IPS-20b (cell line): ENCODE results near the gene ECE2.

Source experiments
- H3K27ac ChIP-seq: one replicate; pipeline ENCODE4 v1.5.1; 2013; ENCODE audit warnings: low read length
- H3K27me3 ChIP-seq: 2 replicates; pipeline ENCODE4 v1.6.1; 2013; ENCODE audit warnings: mild to moderate bottlenecking, low read length, inconsistent platforms; ENCODE audit not compliant: insufficient read depth
- H3K36me3 ChIP-seq: 2 replicates; pipeline ENCODE4 v1.6.1; 2013; ENCODE audit warnings: low read depth, mild to moderate bottlenecking, inconsistent platforms, low read length, moderate library complexity; ENCODE audit not compliant: insufficient read depth
- H3K4me1 ChIP-seq: 2 replicates; pipeline ENCODE4 v1.6.1; 2013; ENCODE audit warnings: mild to moderate bottlenecking, control low read depth, inconsistent platforms, low read length, moderate library complexity; ENCODE audit not compliant: insufficient read depth
- H3K4me3 ChIP-seq: 2 replicates; pipeline ENCODE4 v1.5.1; 2013; ENCODE audit warnings: mild to moderate bottlenecking, low read length, inconsistent platforms
- H3K9ac ChIP-seq: 2 replicates; pipeline ENCODE4 v1.6.1; 2013; ENCODE audit warnings: low read depth, mild to moderate bottlenecking, inconsistent platforms, low read length, moderate library complexity
- H3K9me3 ChIP-seq: 2 replicates; pipeline ENCODE4 v1.6.1; 2013; ENCODE audit warnings: mild to moderate bottlenecking, low read depth, low read length, inconsistent platforms; ENCODE audit not compliant: insufficient read depth

The ECE2 gene

GRCh38 chr3:184241447-184242296, 34.1 kb upstream of the ECE2 start:
- Histone ChIP-seq H3K4me3 (no peak overlapping the region), H3K4me1 (no peaks in the 10 kb centered on the region), H3K9me3 (no peaks in the 10 kb centered on the region), H3K27ac (no peak overlapping the region), H3K36me3 (peaks cover 38% of the 10 kb centered on the region), H3K9ac (no peak overlapping the region), H3K27me3 (peaks cover 15% of the 10 kb centered on the region)

DNA sequence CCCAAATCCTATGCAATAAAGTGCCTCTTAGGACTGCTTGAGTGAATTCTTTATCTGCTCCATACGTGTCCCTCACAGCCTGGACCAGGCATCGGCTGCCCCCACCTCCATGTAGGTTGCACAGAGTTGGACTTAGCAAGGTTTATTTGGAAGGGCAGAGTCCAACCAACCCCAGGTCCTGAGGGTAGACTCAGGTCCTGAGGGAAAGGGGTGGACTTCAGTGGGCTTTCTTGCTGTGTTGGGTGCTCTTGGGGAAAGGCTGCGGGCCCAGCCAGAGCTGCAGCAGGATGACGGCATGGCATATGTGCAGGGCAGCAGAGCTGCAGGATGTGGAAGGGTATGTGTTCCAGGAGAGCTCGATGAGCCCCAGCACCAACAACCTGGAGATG, 33.5 kb upstream of the ECE2 start:
- Histone ChIP-seq H3K9me3 (no peaks in the 10 kb centered on the region), H3K27me3 (peaks cover 14% of the 10 kb centered on the region), H3K4me3 (no peak overlapping the region), H3K4me1 (no peaks in the 10 kb centered on the region), H3K36me3 (peaks cover 38% of the 10 kb centered on the region), H3K9ac (no peak overlapping the region), H3K27ac (no peak overlapping the region)

DNA sequence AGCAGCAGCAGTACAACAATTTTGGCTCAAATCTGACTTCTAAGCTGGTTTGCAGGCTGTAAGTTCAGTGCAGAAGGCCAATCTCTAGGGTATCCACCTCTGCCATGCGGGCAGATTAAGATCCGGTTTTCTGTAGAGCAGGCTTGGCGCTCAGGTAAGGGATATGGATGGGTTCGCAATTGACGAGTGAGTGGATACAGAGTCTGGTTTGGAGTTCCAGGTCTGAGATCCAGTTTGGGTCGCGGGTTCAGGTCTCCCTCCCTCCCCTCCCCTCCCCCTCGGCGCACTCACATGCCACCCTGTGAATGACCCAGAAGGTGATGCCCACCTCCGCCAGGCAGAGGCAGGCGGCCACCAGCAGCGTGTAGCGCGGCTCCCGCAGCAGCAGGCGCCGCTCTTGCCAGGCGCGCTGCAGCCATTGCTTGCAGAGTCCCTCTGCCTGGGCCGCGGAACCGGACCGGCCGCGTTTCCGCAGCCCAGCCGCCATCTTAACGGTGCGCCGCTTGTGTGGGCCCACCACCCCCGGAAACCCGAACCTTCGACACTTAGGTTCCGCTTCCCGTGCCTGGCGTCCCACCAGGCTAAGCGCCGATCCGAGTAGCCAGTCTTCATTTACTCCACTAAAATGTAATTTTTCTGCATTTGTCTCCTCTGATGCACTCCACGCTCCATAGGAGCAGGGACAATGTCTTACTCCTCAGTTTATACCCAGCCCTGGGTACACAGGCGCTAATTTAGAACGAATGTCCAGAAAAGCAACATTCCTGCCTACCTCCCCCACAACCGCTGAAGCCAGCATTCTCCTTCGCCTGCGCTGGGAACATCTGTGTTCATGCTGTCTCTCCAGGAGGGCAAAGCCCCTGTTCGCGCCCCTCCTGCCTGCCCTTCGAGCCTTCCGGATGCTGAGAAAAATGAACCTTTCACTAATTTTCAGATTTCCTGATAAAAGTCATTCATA, 27.1 kb upstream of the ECE2 start, which contains the start of gene ALG3:
Gene ALG3, minus strand, starts transcription at position 509 of the 958 bp plus-strand sequence. Its CDS starts 22 bp downstream, at position 487.
- Histone ChIP-seq H3K27me3 (no peaks in the 10 kb centered on the region), H3K9ac (peak within 1 kb of the TSS; percentile 98), H3K9me3 (no peaks in the 10 kb centered on the region), H3K36me3 (peaks cover 20% of the 10 kb centered on the region), H3K27ac (peak within 1 kb of the TSS; percentile 96), H3K4me1 (no peaks in the 10 kb centered on the region), H3K4me3 (peak within 1 kb of the TSS; percentile 99)

DNA sequence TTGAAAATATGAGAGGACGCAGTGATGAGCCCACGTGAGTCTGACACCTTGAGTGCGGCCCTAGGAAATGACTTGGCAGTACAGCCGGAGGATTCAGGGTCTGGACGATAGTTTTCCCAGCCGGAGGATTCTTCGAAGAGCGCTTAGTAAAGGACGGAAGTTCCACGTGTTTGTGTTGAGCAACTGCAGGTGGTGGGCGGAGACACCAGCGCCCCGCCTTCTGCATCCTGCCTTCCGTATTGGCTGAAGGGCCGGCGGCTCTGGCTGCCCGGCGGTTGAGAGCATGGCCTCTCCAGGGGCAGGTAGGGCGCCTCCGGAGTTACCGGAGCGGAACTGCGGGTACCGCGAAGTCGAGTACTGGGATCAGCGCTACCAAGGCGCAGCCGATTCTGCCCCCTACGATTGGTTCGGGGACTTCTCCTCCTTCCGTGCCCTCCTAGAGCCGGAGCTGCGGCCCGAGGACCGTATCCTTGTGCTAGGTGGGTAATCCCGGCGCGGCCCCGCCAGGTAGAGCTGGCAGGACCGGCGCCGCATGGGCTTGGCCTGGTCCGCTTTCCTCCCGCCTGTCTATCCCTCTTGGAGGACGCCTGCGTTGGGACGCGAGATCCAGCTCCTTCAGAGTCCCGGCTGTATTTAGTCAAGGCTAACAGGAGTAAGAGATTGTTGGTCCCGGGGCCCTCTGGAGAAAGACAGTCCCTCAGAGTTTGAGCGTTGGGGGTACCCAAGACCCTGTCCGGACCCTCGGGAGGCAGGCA, 26.2 kb upstream of the ECE2 start, which contains the start of gene EEF1AKMT4:
Gene EEF1AKMT4, plus strand, starts transcription at position 261 of the 755 bp plus-strand sequence. Its CDS starts 23 bp downstream, at position 284.
- H3K9ac ChIP-seq: peak within 1 kb of the TSS; percentile 98
- H3K4me3 ChIP-seq: peak within 1 kb of the TSS; percentile 99
- no peaks in the 10 kb centered on the region for H3K27me3 ChIP-seq
- no peaks in the 10 kb centered on the region for H3K4me1 ChIP-seq
- peaks cover 11% of the 10 kb centered on the region for H3K36me3 ChIP-seq
- H3K27ac ChIP-seq: peak within 1 kb of the TSS; percentile 96
- H3K9me3 ChIP-seq: no peaks in the 10 kb centered on the region

- Histone ChIP-seq H3K27me3 (no peaks in the 10 kb centered on the region), H3K9me3 (no peaks in the 10 kb centered on the region), H3K27ac (no peak overlapping the region), H3K4me3 (peak overlapping the region; percentile 99), H3K4me1 (no peaks in the 10 kb centered on the region), H3K36me3 (peaks cover 4% of the 10 kb centered on the region), H3K9ac (peak overlapping the region; percentile 91; the same call in 1 of the 2 replicates)
Measured at GRCh38 chr3:184250167-184250828, 25.5 kb upstream of the ECE2 start.

- H3K27ac ChIP-seq: no peak overlapping the region
- H3K4me3 ChIP-seq: no peak overlapping the region
- H3K9ac ChIP-seq: no peak overlapping the region
- peaks cover 31% of the 10 kb centered on the region for H3K27me3 ChIP-seq
- no peaks in the 10 kb centered on the region for H3K4me1 ChIP-seq
- H3K9me3 ChIP-seq: no peaks in the 10 kb centered on the region
- no peaks in the 10 kb centered on the region for H3K36me3 ChIP-seq
Measured at GRCh38 chr3:184255291-184256039, 20.4 kb upstream of the ECE2 start.

- Histone ChIP-seq H3K4me1 (no peaks in the 10 kb centered on the region; the same call in 1 of the 2 replicates), H3K9ac (no peak overlapping the region), H3K36me3 (no peaks in the 10 kb centered on the region), H3K27ac (no peak overlapping the region), H3K27me3 (peaks cover 46% of the 10 kb centered on the region), H3K4me3 (no peak overlapping the region), H3K9me3 (no peaks in the 10 kb centered on the region)
Measured at GRCh38 chr3:184257083-184257915, 18.5 kb upstream of the ECE2 start.

GRCh38 chr3:184258926-184259325, 16.9 kb upstream of the ECE2 start:
- no peak overlapping the region for H3K9ac ChIP-seq
- no peaks in the 10 kb centered on the region for H3K9me3 ChIP-seq
- H3K4me1 ChIP-seq: no peaks in the 10 kb centered on the region; the same call in 1 of the 2 replicates
- no peaks in the 10 kb centered on the region for H3K36me3 ChIP-seq
- no peak overlapping the region for H3K27ac ChIP-seq
- peaks cover 61% of the 10 kb centered on the region for H3K27me3 ChIP-seq
- H3K4me3 ChIP-seq: no peak overlapping the region

- peak overlapping the region; percentile 45; the same call in 1 of the 2 replicates for H3K4me3 ChIP-seq
- H3K27ac ChIP-seq: no peak overlapping the region
- H3K27me3 ChIP-seq: peaks cover 63% of the 10 kb centered on the region
- no peaks in the 10 kb centered on the region for H3K9me3 ChIP-seq
- no peaks in the 10 kb centered on the region; the same call in 1 of the 2 replicates for H3K4me1 ChIP-seq
- no peaks in the 10 kb centered on the region for H3K36me3 ChIP-seq
- no peak overlapping the region for H3K9ac ChIP-seq
Measured at GRCh38 chr3:184259396-184259877, 16.4 kb upstream of the ECE2 start.
